NT2/D1 (cell line): ENCODE measurements around the gene CLNS1A.

Experiments
- SUZ12 ChIP-seq: IDR thresholded peaks from 2 replicates; pipeline ENCODE4 v1.6.1; 2011; ENCODE audit not compliant: insufficient read length, insufficient read depth; ENCODE audit errors: extremely low read depth
- YY1 ChIP-seq: IDR thresholded peaks from 2 replicates; pipeline ENCODE4 v1.6.1; 2011; ENCODE audit not compliant: insufficient read length, insufficient read depth

- TF ChIP-seq YY1: no peak
- no peak for TF ChIP-seq SUZ12
Measured at GRCh38 chr11:77617892-77618291, 19.7 kb downstream of the CLNS1A start.
